Measurements from ENCODE around the gene TOE1. TPM values are rescaled to one million over a fixed set of nuclear protein-coding genes. Genes with fewer than 3 reads are reported as not detected.
A peak's percentile ranks its signal among the peaks of the same experiment; 100 is the strongest.
"Not testable (repeated sequence)": the region's sequence is repeated elsewhere in the genome, so short reads cannot be mapped to it uniquely, and the experiment has no call there.

TOE1 gene
- polyA plus RNA-seq (ENCODE audit: insufficient read length in 12 of 12) = 10 to 100 TPM in 1 of 12 donors, 1 to 10 TPM in 10, not detected in 1; 5.5 to 10.5 (median 7.0) TPM
- long read RNA-seq, donor 1, partial matches to known transcripts = 29 of 30 reads
- long read RNA-seq, donor 1, other reads (novel, unspliced or antisense) = 0 of 30 reads
- long read RNA-seq, donor 2, partial matches to known transcripts = 0 of 1 reads
- long read RNA-seq, donor 2, other reads (novel, unspliced or antisense) = 0 of 1 reads
- long read RNA-seq, donor 3, partial matches to known transcripts = 0 of 1 reads
- long read RNA-seq, donor 3, other reads (novel, unspliced or antisense) = 0 of 1 reads
- long read RNA-seq, donor 4, partial matches to known transcripts = 0 of 1 reads
- long read RNA-seq, donor 4, other reads (novel, unspliced or antisense) = 0 of 1 reads
- long read RNA-seq, donor 5, partial matches to known transcripts = 18 of 20 reads
- long read RNA-seq, donor 5, other reads (novel, unspliced or antisense) = 0 of 20 reads
- long read RNA-seq, donor 6, partial matches to known transcripts = 0 of 2 reads
- long read RNA-seq, donor 6, other reads (novel, unspliced or antisense) = 0 of 2 reads
- long read RNA-seq, donor 7, partial matches to known transcripts = 0 of 1 reads
- long read RNA-seq, donor 7, other reads (novel, unspliced or antisense) = 0 of 1 reads
- long read RNA-seq, donor 8, partial matches to known transcripts = 0 of 1 reads
- long read RNA-seq, donor 8, other reads (novel, unspliced or antisense) = 0 of 1 reads
- long read RNA-seq, donor 9, partial matches to known transcripts = 0 of 3 reads
- long read RNA-seq, donor 9, other reads (novel, unspliced or antisense) = 0 of 3 reads
- long read RNA-seq, donor 10 = 0 reads
- long read RNA-seq, donor 11, partial matches to known transcripts = 0 of 1 reads
- long read RNA-seq, donor 11, other reads (novel, unspliced or antisense) = 0 of 1 reads

DNA sequence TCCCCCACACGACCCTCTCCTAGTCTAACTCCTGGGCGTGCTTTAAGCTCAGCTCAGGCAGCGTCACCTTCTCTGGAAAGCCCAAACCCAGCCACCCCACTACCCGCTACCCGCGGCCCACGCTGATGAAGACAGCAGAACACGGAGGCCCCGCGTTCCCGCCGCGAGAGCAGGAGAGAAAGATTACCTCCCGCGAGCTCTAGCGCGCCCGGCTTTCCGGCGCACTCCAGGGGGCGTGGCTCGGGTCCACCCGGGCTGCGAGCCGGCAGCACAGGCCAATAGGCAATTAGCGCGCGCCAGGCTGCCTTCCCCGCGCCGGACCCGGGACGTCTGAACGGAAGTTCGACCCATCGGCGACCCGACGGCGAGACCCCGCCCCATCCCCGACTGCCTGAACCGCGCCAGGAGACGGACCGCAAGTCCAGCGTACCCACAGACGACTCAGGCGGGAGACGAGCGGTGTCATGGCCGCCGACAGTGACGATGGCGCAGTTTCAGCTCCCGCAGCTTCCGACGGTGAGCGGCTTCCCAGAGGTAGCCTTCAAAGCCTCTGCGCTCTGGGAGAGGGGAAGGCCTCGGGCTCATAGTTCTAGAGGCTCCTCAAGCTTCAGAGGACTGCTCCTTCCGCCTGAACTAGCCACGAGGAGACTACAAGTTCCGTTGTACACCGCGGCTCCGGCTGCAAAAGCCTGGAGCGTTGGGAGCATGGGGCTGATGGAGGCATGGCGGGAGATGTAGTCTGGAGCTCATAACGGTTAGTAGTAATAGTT is at the start of gene TOE1, which contains the start of gene MUTYH:
TSS of gene TOE1 (plus strand) at position 382 of the 770 bp plus-strand sequence. CDS start at position 465, 83 bp downstream.
TSS of gene MUTYH (minus strand) at position 652 of the 770 bp plus-strand sequence. CDS start 5,935 bp downstream, outside the sequence.
- peak; percentile 89 for DNase-seq

- not testable (repeated sequence) for DNase-seq
Observed at GRCh38 chr1:45291002-45291401, 49.0 kb upstream of the TOE1 start.

- no peak for DNase-seq
Observed at GRCh38 chr1:45291716-45292115, 48.3 kb upstream of the TOE1 start.

- no peak for DNase-seq
Observed at GRCh38 chr1:45297666-45298356, 42.2 kb upstream of the TOE1 start.

DNA sequence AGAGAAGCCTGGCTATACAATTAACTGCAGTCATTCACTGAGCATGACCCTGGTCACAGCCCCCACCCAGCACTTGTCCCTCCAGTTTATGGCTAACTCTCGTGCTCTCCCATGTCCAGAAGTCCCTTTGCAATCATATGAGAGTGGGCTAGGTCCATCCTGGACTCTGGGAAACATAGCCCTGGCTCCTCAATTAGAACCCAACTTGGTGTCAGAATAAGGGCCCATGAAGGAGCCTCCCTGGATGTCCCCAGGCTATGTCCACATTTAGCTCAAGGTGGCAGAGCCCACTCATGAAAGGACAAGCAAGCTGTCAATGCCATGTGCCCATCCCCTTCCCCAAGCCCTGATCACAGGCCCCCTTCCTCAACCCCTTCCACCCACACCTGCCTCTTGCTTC is 40.7 kb upstream of the TOE1 start:
- DNase-seq = no peak

DNA sequence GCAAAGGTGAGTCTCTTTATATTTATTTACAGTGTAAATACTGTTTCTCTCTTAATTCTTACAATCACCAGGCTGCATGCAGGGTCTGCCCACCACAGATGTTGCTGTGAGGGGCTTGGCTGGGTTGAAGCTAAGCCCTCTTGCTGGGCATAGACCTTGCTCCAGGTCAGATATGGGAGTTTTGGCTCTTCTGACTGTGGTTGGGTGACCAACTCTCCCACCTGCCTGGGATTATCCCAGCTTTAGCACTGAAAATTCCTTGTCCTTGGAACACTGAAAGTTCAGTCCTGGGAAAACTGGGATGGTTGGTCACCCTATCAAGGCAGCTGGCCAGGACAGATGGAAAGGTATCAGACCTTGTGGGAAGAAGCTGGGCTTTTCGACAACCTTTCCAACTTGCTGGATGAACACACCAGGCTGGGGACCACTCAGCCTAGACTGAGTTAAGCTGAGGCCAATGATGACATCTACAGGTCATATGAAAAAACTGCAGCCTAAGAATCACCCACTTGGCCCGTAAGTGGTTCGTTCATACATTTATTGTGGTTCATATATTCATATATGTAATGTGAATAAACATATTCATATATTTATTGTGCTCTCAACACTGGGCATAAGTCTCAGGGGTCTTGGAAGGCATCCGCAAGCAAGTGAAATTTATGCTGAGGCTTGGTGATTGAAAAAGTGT is 39.8 kb upstream of the TOE1 start:
- peak; percentile 72 for DNase-seq

DNA sequence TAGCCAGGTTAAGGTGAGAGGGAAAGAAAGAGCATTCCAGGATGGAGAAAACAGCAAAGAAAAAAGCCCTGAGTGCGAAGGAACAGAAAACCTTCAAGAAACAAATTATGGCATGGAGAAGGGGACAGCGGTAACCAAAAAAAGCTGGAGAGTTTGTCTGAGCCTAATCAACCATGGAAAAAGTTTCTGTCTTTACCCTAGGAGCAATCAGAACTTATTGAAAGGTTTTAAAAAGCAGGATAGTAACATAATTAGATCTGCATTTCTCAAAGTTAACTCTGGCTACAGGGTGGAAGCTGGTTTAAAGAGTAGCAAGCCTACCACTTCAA is 39.3 kb upstream of the TOE1 start:
- no peak for DNase-seq

DNA sequence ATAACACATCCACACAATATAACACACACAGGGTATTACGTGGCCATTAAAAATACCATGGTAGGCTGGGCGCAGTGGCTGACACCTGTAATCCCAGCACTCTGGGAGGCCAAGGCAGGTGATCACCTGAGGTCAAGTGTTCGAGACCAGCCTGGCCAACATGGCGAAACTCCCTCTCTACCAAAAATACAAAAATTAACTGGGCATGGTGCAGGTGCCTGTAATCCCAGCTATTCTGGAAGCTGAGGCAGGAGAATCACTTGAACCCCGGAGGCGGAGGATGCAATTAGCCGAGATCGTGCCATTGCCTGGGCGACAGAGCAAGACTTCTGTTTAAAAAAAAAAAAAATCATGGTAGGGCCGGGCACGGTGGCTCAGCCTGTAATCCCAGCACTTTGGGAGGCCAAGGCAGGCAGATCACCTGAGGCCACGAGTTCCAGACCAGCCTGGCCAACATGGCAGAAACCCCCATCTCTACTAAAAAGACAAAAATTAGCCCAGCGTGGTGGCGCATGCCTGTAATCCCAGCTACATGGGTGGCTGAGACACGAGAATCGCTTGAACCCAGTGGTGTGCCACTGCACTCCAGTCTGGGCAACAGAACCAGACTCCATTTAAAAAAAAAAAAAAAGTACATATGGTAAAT is 37.3 kb upstream of the TOE1 start:
- no peak for DNase-seq

GRCh38 chr1:45303520-45304310 is 36.3 kb upstream of the TOE1 start:
- peak; percentile 97 for DNase-seq

GRCh38 chr1:45304311-45305081 is 35.5 kb upstream of the TOE1 start:
- DNase-seq = no peak

DNA sequence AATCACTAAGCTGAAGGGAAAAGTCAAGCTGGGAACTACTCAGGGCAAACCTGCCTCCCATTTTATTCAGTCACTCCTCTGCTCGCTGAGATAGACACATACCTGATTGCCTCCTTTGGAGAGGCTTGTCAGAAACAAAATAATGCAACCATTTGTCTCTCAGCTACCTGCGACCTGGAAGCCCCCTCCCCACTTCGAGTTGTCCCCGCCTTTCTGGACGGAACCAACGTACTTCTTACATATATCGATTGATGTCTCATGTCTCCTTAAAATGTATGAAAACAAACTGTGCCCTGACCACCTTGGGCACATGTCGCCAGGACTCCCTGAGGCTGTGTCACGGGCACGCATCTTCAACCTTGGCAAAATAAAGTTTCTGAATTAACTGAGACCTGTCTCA is 34.7 kb upstream of the TOE1 start:
- DNase-seq = no peak

GRCh38 chr1:45306319-45306718 is 33.7 kb upstream of the TOE1 start:
- no peak for DNase-seq

- no peak for DNase-seq
Observed at GRCh38 chr1:45306905-45307304, 33.1 kb upstream of the TOE1 start.

- no peak for DNase-seq
Observed at GRCh38 chr1:45314266-45314665, 25.7 kb upstream of the TOE1 start.

DNA sequence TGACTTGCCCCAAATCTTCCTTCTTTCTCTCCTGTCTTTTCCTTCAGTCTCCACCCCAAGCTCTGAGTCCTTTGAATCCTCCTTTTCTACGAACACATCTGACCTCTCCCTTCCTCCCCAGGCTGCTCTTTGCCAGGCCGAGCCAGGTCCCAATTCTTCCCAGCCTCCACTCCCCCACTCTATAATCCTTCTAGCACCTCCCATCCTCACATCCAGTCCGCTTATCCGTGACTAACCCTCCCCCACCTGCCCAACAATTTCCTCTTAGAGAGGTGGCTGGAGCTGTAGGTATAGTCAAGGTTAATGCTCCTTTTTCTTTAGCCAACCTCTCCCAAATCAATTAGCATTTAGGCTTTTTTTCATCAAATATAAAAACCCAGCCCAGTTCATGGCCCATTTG is 22.8 kb upstream of the TOE1 start:
- DNase-seq = no peak

GRCh38 chr1:45319761-45320160 is 20.2 kb upstream of the TOE1 start:
- DNase-seq = no peak

- no peak for DNase-seq
Observed at GRCh38 chr1:45321444-45321843, 18.5 kb upstream of the TOE1 start.

GRCh38 chr1:45322486-45323040 is 17.4 kb upstream of the TOE1 start:
- no peak for DNase-seq
